Endothelial cell of umbilical vein (primary cell): ENCODE results near the gene CDCP2. TPM values are rescaled to one million over a fixed set of nuclear protein-coding genes. Genes with fewer than 3 reads are reported as not detected.

ENCODE experiments used
- BruUV-seq: library from RNA; stranded (reverse); fragments of 400-500 nt; replicated peaks from 2 replicates; lab custom pipeline; 2021; lab: Mats Ljungman, UMichigan
- CTCF ChIA-PET: fragments of 300-600, 350-600 bp; sonication (Branson Sonifier 250); formaldehyde crosslinking; loops from one replicate; lab custom pipeline; 2021; ENCODE audit warnings: antibody characterized with exemption, inconsistent platforms; lab: Charles Lee
- POLR2A ChIA-PET: fragments of 300-600, 350-600 bp; sonication (Branson Sonifier 250); formaldehyde crosslinking; loops from one replicate; lab custom pipeline; 2021; ENCODE audit warnings: antibody characterized with exemption, inconsistent platforms; lab: Charles Lee
- DNase-seq: peaks from one replicate; pipeline ENCODE4 v3.0.0-alpha.2; 2011; ENCODE audit warnings: low read depth, low spot score
- FAIRE-seq: peaks from 2 replicates; lab custom pipeline; 2011; peaks lifted over from hg19 to GRCh38; lab: Jason Lieb, UNC
- H2AFZ ChIP-seq: 2 replicates; pipeline ENCODE4 v1.6.0; 2012; ENCODE audit warnings: low read depth, low read length, control low read depth, inconsistent platforms
- H3K27ac ChIP-seq: 2 replicates; pipeline ENCODE4 v1.5.1; 2011; ENCODE audit warnings: low read depth, mild to moderate bottlenecking, control low read depth, low read length, moderate library complexity; ENCODE audit not compliant: insufficient read depth
- H3K27me3 ChIP-seq, 2 experiments: 2 replicates each; pipeline versions ENCODE4 v1.6.0 to v1.6.1; 2011; ENCODE audit warnings: low read length in 2 of 2, mixed read lengths in 1 of 2; ENCODE audit not compliant: control insufficient read depth in 2 of 2, insufficient read depth in 2 of 2
- H3K36me3 ChIP-seq, 2 experiments: 2 replicates in 1 of 2; 3 replicates in 1 of 2; pipeline ENCODE4 v1.5.1; 2011; ENCODE audit warnings: low read length in 2 of 2, mild to moderate bottlenecking in 1 of 2, moderate library complexity in 1 of 2; ENCODE audit not compliant: control insufficient read depth in 2 of 2, insufficient read depth in 2 of 2; ENCODE audit errors: extremely low read depth in 1 of 2
- H3K4me1 ChIP-seq: 3 replicates; pipeline ENCODE4 v1.5.1; 2011; ENCODE audit warnings: mild to moderate bottlenecking, low read length; ENCODE audit not compliant: control insufficient read depth, insufficient read depth; ENCODE audit errors: extremely low read depth
- H3K4me2 ChIP-seq: 2 replicates; pipeline ENCODE4 v1.6.1; 2011; ENCODE audit warnings: low read length, control low read depth, mixed read lengths; ENCODE audit not compliant: insufficient read depth
- H3K4me3 ChIP-seq, 3 experiments: fragments of 200-600 bp in 1 of 3; sonication (generic), shearing (Covaris generic) in 1 of 3; replicated peaks in 1 of 3; 2 replicates each; pipeline ENCODE4 v1.5.1; 2011 to 2016; ENCODE audit warnings: control low read depth in 3 of 3, low read length in 3 of 3, mild to moderate bottlenecking in 2 of 3, inconsistent platforms in 1 of 3, low read depth in 1 of 3, moderate library complexity in 1 of 3; ENCODE audit not compliant: insufficient read depth in 1 of 3
- H3K79me2 ChIP-seq: 2 replicates; pipeline ENCODE4 v1.6.0; 2012; ENCODE audit warnings: low read length, inconsistent platforms; ENCODE audit not compliant: control insufficient read depth, insufficient read depth
- H3K9ac ChIP-seq: replicated peaks from 2 replicates; pipeline ENCODE3; 2011; ENCODE audit warnings: low read length, control low read depth; ENCODE audit not compliant: insufficient read depth; ENCODE audit errors: extremely low read depth
- H3K9me1 ChIP-seq: replicated peaks from 3 replicates; pipeline ENCODE4 v1.6.0; 2011; ENCODE audit warnings: mild to moderate bottlenecking, low read length; ENCODE audit not compliant: control insufficient read depth, insufficient read depth; ENCODE audit errors: extremely low read depth
- H3K9me3 ChIP-seq: replicated peaks from 2 replicates; pipeline ENCODE4 v1.5.1; 2012; ENCODE audit warnings: low read length, inconsistent platforms; ENCODE audit not compliant: control insufficient read depth, insufficient read depth
- H4K20me1 ChIP-seq: replicated peaks from 2 replicates; pipeline ENCODE3; 2011; ENCODE audit warnings: mild to moderate bottlenecking, low read length; ENCODE audit not compliant: control insufficient read depth, insufficient read depth; ENCODE audit errors: extremely low read depth
- EZH2 ChIP-seq: IDR thresholded peaks from 2 replicates; pipeline ENCODE4 v1.6.1; 2012; ENCODE audit warnings: borderline replicate concordance, low read depth, mild to moderate bottlenecking, moderate library complexity, low read length, inconsistent platforms; ENCODE audit not compliant: severe bottlenecking
- FOS ChIP-seq: IDR thresholded peaks from 2 replicates; pipeline ENCODE4 v1.6.1; 2011; ENCODE audit warnings: mild to moderate bottlenecking, low read length, moderate library complexity, borderline replicate concordance; ENCODE audit not compliant: insufficient read depth
- GATA2 ChIP-seq: IDR thresholded peaks from 2 replicates; pipeline ENCODE4 v1.7.0; 2011; ENCODE audit warnings: low read depth, mild to moderate bottlenecking, moderate library complexity, mixed read lengths, low read length; ENCODE audit not compliant: insufficient read length, insufficient read depth
- JUN ChIP-seq: IDR thresholded peaks from 2 replicates; pipeline ENCODE4 v1.6.1; 2011; ENCODE audit warnings: borderline replicate concordance, low read depth; ENCODE audit not compliant: insufficient read length, insufficient read depth
- MYC ChIP-seq: IDR thresholded peaks from one replicate; pipeline ENCODE4 v1.6.1; 2011; ENCODE audit warnings: mild to moderate bottlenecking, low read depth, low read length
- POLR2A ChIP-seq: IDR thresholded peaks from 2 replicates; pipeline ENCODE4 v1.6.1; 2012; ENCODE audit warnings: low read depth, mild to moderate bottlenecking, control low read depth, low read length
- POLR2AphosphoS5 ChIP-seq: IDR thresholded peaks from 2 replicates; pipeline ENCODE4 v1.6.1; 2012; ENCODE audit warnings: low read depth, mild to moderate bottlenecking, control low read depth, low read length, moderate library complexity; ENCODE audit not compliant: insufficient read depth
- dilution Hi-C: fragments of 300-500 bp; cut with MboI; formaldehyde crosslinking; loops from one replicate; pipeline ENCODE4 v1.15.0; 2019; ENCODE audit warnings: low sequenced_read_pairs; ENCODE audit not compliant: extremely low pct_ligation_motif_present
- intact Hi-C: fragments of 100-400 bp; cut with micrococcal nuclease; formaldehyde crosslinking; loops from one replicate; pipeline ENCODE4 v1.10.0; 2022
- polyA plus RNA-seq, 4 experiments: library from polyadenylated mRNA; depleted of rRNA in 3 of 4; stranded (reverse) in 3 of 4; unstranded in 1 of 4; fragments of >200 nt; gene quantifications; 2 replicates each; pipeline versions ENCODE4 v1.2.1 to v1.2.3, GENCODE V29; 2011 to 2012; ENCODE audit warnings: missing spikeins in 1 of 4
- total RNA-seq: library from RNA; stranded (reverse); gene quantifications from 2 replicates; pipeline ENCODE4 v1.2.3, GENCODE V29; 2021
- TF ChIP-seq, protein P1 (sequence below), 2 donors: IDR thresholded peaks; 1 replicate in 1 of 2; 2 replicates in 1 of 2; pipeline ENCODE4 v1.5.1; 2011; ENCODE audit warnings: low read length in 2 of 2, mild to moderate bottlenecking in 2 of 2, moderate library complexity in 2 of 2, control low read depth in 1 of 2, inconsistent platforms in 1 of 2, low read depth in 1 of 2; ENCODE audit not compliant: insufficient read depth in 1 of 2; ENCODE audit errors: extremely low read depth in 1 of 2
- TF ChIP-seq, protein P2 (sequence below): IDR thresholded peaks from 2 replicates; pipeline ENCODE4 v1.6.1; 2011; ENCODE audit not compliant: insufficient read depth, insufficient read length

The CDCP2 gene
- total and polyA plus RNA-seq, 2 donors (not counting 3 experiments of a cell fraction or from before 2014, with no cell fraction given) = 0.10 TPM; not detected in 1

DNA sequence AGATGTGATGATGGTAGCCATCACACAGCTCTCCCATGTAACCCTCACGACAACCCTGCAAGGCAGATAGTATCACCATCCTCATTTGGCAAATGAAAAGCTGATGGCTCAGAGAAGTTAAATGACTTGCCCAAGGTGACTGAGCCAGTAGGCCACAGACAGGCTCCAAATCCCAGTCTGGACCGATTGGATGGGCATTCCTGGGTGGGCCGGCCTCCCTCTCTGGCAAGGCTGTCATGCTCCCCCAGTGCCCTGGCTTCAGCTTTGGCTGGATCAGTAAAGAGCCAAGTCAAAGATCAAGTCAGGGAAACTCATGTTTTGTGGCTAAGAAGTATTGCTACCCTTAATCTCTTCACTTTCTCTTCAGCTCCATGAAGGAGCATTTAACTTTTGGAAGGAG, 41.2 kb downstream of the CDCP2 start:
- CTCF ChIA-PET = interaction anchor here (1.2 to 3.1 kb wide), 3 partner anchors 10 to 388 kb away, joined by 3 to 15 read pairs (median 4); no protein-coding TSS in a partner anchor
- Histone ChIP-seq H3K9me1 (no peaks in the 10 kb centered on the region), H3K27ac (no peak overlapping the region), H3K4me1 (no peaks in the 10 kb centered on the region), H3K9ac (no peak overlapping the region), H3K9me3 (no peaks in the 10 kb centered on the region), H3K36me3 (no peaks in the 10 kb centered on the region), H4K20me1 (no peaks in the 10 kb centered on the region), H3K79me2 (no peaks in the 10 kb centered on the region), H3K4me2 (no peak overlapping the region), H3K27me3 (peaks cover 0 to 3% of the 10 kb centered on the region in 2 experiments), H3K4me3 (no peak overlapping the region), H2AFZ (no peak overlapping the region)
- TF ChIP-seq GATA2 = no peak
- TF ChIP-seq, protein P1, sequence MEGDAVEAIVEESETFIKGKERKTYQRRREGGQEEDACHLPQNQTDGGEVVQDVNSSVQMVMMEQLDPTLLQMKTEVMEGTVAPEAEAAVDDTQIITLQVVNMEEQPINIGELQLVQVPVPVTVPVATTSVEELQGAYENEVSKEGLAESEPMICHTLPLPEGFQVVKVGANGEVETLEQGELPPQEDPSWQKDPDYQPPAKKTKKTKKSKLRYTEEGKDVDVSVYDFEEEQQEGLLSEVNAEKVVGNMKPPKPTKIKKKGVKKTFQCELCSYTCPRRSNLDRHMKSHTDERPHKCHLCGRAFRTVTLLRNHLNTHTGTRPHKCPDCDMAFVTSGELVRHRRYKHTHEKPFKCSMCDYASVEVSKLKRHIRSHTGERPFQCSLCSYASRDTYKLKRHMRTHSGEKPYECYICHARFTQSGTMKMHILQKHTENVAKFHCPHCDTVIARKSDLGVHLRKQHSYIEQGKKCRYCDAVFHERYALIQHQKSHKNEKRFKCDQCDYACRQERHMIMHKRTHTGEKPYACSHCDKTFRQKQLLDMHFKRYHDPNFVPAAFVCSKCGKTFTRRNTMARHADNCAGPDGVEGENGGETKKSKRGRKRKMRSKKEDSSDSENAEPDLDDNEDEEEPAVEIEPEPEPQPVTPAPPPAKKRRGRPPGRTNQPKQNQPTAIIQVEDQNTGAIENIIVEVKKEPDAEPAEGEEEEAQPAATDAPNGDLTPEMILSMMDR (IDR thresholded peaks at IDR 0.05; ENCODE audit: extremely low read depth in 1 of 2, insufficient read depth in 1 of 2, low read depth in 1 of 2, low read length in 2 of 2) = no peak
- no peak for TF ChIP-seq POLR2AphosphoS5
- TF ChIP-seq, protein P2, sequence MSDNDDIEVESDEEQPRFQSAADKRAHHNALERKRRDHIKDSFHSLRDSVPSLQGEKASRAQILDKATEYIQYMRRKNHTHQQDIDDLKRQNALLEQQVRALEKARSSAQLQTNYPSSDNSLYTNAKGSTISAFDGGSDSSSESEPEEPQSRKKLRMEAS = no peak
- no peak for TF ChIP-seq EZH2
- no peak for TF ChIP-seq POLR2A
- TF ChIP-seq FOS = no peak
- no peak for TF ChIP-seq MYC
- TF ChIP-seq JUN = no peak
- BruUV-seq = no TSS peak
- dilution Hi-C loops = no loop called here
- DNase-seq = no peak
- intact Hi-C loops = no loop called here
- POLR2A ChIA-PET = no interaction called here
- FAIRE-seq = no peak
